NCI-H345 treated with DMSO at 0.1 percent for 48 hours (cell line): Measurements from ENCODE around the gene NANOG.
"Not testable (repeated sequence)": the region's sequence is repeated elsewhere in the genome, so short reads cannot be mapped to it uniquely, and the experiment has no call there.

ENCODE experiments used
- DNase-seq: peaks from one replicate; lab custom pipeline; 2025; ENCODE audit not compliant: unreplicated experiment; lab: John Stamatoyannopoulos, UW

Gene NANOG

GRCh38 chr12:7798750-7799308, 9.6 kb downstream of the NANOG start:
- not testable (repeated sequence) for DNase-seq

GRCh38 chr12:7801460-7801859, 12.3 kb downstream of the NANOG start:
- no peak for DNase-seq

- not testable (repeated sequence) for DNase-seq
These were observed 17.1 kb downstream of the NANOG start for GRCh38 chr12:7806319-7806718.

GRCh38 chr12:7806863-7807487, 17.8 kb downstream of the NANOG start:
- DNase-seq: peak; percentile 4

GRCh38 chr12:7825754-7826153, 36.6 kb downstream of the NANOG start:
- DNase-seq: not testable (repeated sequence)

- not testable (repeated sequence) for DNase-seq
These were observed 40.5 kb downstream of the NANOG start for GRCh38 chr12:7829737-7830136.

- no peak for DNase-seq
These were observed 43.0 kb downstream of the NANOG start for GRCh38 chr12:7832059-7832696.

- DNase-seq: not testable (repeated sequence)
These were observed 44.0 kb downstream of the NANOG start for GRCh38 chr12:7833201-7833600.

- DNase-seq: no peak
These were observed 44.6 kb downstream of the NANOG start for GRCh38 chr12:7833831-7834230.

GRCh38 chr12:7834701-7835100, 45.5 kb downstream of the NANOG start:
- DNase-seq: no peak

GRCh38 chr12:7835116-7835515, 45.9 kb downstream of the NANOG start:
- no peak for DNase-seq

- DNase-seq: no peak
These were observed 46.6 kb downstream of the NANOG start for GRCh38 chr12:7835766-7836165.

GRCh38 chr12:7837366-7837765, 48.2 kb downstream of the NANOG start:
- DNase-seq: no peak

GRCh38 chr12:7839226-7839625, 50.0 kb downstream of the NANOG start:
- DNase-seq: not testable (repeated sequence)

GRCh38 chr12:7839848-7840247, 50.6 kb downstream of the NANOG start:
- not testable (repeated sequence) for DNase-seq

GRCh38 chr12:7842444-7842843, 53.2 kb downstream of the NANOG start:
- not testable (repeated sequence) for DNase-seq

- DNase-seq: not testable (repeated sequence)
These were observed 53.9 kb downstream of the NANOG start for GRCh38 chr12:7843149-7843548.

- DNase-seq: not testable (repeated sequence)
These were observed 54.4 kb downstream of the NANOG start for GRCh38 chr12:7843583-7843982.

- DNase-seq: no peak
These were observed 54.9 kb downstream of the NANOG start for GRCh38 chr12:7844116-7844515.

GRCh38 chr12:7847226-7848097, 58.3 kb downstream of the NANOG start:
- DNase-seq: not testable (repeated sequence)

GRCh38 chr12:7848098-7848422, 58.9 kb downstream of the NANOG start:
- DNase-seq: not testable (repeated sequence)
